ENCODE data around the gene GNG7.
A peak's percentile ranks its signal among the peaks of the same experiment; 100 is the strongest.
"Not testable (repeated sequence)": the region's sequence is repeated elsewhere in the genome, so short reads cannot be mapped to it uniquely, and the experiment has no call there.

GNG7 gene

DNA sequence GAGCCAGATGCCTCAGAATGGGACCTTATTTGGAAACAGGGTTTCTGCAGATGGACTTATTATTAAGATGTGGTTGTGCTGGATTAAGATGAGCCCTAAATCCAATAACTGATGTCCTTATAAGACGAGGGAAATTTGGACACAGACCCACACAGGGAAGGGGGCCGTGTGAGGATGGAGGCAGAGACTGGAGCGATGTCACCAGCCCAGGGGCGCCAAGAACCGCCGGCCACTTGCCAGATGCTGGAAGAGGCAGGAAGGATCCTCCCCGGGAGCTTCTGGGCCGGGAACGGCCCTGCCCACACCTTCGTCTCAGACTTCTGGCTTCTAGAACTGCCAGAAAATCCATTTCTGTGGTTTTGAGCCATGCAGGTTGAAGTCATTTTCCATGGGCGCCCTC, 26.6 kb downstream of the GNG7 start:
- no peak overlapping the region for H3K4me3 ChIP-seq (ENCODE audit: low read depth, low read length)
- TF ChIP-seq, protein P1, sequence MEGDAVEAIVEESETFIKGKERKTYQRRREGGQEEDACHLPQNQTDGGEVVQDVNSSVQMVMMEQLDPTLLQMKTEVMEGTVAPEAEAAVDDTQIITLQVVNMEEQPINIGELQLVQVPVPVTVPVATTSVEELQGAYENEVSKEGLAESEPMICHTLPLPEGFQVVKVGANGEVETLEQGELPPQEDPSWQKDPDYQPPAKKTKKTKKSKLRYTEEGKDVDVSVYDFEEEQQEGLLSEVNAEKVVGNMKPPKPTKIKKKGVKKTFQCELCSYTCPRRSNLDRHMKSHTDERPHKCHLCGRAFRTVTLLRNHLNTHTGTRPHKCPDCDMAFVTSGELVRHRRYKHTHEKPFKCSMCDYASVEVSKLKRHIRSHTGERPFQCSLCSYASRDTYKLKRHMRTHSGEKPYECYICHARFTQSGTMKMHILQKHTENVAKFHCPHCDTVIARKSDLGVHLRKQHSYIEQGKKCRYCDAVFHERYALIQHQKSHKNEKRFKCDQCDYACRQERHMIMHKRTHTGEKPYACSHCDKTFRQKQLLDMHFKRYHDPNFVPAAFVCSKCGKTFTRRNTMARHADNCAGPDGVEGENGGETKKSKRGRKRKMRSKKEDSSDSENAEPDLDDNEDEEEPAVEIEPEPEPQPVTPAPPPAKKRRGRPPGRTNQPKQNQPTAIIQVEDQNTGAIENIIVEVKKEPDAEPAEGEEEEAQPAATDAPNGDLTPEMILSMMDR (conservative IDR thresholded peaks at IDR 0.05; ENCODE audit: low read depth, low read length) = no peak
- no peak for DNase-seq (ENCODE audit: low read depth)

DNA sequence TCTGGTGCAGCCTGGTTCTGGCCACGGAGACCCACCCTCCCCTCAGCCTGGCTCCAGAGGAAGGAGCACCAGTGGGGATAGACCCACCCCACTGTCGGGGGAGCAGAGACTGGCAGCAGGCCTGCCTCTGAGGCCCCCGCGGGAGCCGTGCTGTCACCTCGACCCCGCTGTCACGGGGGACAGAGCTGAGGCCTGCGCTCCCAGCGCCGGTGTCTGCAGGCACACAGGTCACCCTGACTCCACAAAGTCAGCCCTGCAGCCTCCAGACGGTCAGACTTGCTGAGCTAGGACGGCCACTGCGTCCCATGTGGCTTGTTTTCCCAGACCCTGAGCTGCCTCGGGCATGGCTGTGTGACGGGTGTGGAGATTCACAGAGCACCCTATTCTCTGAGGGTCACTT, 32.3 kb downstream of the GNG7 start:
- H3K4me3 ChIP-seq (ENCODE audit: low read depth, low read length) = no peak overlapping the region
- DNase-seq (ENCODE audit: low read depth) = no peak
- TF ChIP-seq, protein P1 (conservative IDR thresholded peaks at IDR 0.05; ENCODE audit: low read depth, low read length) = no peak

DNA sequence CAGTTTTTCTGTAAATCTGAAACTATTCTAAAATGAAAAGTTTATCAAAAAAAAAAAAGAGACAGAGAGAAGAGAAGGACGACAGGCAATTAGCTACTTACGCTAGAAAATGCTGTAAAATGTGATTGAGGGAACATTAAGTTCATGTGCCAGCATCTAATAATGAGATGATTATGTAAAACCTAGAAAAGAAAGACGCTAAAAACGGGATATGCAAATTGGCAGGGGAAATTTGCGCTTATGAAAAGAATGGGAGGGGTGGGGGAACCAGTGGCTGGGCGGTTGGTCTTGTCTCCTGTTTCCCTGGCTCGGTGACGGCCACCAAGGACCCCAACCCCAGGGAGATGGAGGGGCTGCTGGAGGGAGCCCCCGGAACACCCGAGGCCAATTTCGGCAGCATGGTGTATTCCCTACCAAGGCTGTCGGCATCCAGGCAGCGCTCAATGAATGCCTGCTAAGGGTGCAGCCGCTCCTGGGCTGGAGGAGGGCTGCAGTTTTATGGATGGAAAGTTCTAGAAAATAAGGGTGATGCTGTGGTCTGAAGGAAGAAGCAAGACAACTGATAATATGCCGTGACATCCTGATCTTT, 34.2 kb downstream of the GNG7 start:
- TF ChIP-seq, protein P1 (conservative IDR thresholded peaks at IDR 0.05; ENCODE audit: low read depth, low read length) = no peak
- DNase-seq (ENCODE audit: low read depth) = no peak
- no peak overlapping the region for H3K4me3 ChIP-seq (ENCODE audit: low read depth, low read length)

DNA sequence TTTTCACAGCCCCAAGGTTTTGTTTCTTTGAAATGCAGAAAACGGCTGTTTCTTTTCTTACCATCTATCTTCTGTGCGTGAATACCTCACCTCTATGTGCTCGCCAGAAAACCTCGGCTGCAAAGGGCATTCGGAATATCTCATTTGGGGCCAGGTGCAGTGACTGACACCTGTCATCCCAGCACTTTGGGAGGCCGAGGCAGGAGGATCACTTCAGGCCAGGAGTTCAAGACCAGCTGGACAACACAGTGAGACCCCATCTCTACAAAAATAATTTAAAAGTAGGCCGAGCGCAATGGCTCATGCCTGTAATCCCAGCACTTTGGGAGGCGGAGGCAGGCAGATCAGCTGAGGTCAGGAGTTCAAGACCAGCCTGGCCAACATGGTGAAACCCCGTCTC, 35.1 kb downstream of the GNG7 start:
- DNase-seq (ENCODE audit: low read depth); H3K4me3 ChIP-seq (ENCODE audit: low read depth, low read length): not testable (repeated sequence)

DNA sequence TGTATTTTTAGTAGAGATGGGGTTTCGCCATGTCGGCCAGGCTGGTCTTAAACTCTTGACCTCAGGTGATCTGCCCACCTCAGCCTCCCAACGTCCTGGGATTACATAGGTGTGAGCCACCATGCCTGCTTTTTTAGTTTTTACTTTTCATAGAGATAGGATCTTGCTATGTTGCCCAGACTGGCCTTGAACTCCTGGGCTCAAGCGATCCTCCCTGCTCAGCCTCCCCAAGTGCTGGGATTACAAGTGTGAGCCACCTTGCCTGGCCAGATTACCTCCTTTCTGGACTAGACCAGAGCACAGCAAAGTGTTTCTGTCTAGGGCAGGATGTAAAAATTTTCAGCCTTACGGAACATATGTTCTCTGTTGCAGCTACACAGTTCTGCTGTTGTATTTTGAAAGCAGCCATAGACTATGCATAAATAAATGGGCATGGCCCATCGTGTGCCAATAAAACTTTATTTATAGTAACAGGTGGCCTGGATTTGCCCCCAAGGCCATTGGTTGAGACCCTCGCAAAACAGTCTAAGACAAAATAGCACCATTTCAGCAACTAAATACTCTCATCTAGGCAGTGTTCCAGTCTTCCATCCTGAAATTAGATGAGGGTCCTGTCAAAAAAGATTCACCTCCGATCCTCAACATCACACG, 36.0 kb downstream of the GNG7 start:
- no peak overlapping the region for H3K4me3 ChIP-seq (ENCODE audit: low read depth, low read length)
- TF ChIP-seq, protein P1 (conservative IDR thresholded peaks at IDR 0.05; ENCODE audit: low read depth, low read length) = no peak
- no peak for DNase-seq (ENCODE audit: low read depth)

DNA sequence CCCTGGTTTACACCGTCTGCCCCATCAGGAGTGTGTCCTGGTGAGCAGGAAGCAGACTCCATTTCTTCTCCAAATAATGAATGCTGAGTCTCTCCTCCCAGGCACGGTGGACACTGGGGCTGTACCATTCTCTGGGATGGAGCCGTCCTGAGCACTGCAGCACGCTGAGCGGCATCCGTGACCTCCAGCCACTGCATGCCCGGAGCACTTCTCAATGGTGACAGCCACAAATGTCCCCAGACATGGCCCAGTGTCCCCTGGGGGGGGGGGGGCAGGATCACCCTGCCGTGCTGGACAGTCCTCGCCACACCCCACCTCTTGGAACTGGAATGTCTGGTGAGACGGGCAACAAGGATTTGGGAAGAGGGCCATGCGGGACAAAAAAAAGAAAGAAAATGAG, 37.4 kb downstream of the GNG7 start:
- no peak for DNase-seq (ENCODE audit: low read depth)
- TF ChIP-seq, protein P1 (conservative IDR thresholded peaks at IDR 0.05; ENCODE audit: low read depth, low read length) = no peak

DNA sequence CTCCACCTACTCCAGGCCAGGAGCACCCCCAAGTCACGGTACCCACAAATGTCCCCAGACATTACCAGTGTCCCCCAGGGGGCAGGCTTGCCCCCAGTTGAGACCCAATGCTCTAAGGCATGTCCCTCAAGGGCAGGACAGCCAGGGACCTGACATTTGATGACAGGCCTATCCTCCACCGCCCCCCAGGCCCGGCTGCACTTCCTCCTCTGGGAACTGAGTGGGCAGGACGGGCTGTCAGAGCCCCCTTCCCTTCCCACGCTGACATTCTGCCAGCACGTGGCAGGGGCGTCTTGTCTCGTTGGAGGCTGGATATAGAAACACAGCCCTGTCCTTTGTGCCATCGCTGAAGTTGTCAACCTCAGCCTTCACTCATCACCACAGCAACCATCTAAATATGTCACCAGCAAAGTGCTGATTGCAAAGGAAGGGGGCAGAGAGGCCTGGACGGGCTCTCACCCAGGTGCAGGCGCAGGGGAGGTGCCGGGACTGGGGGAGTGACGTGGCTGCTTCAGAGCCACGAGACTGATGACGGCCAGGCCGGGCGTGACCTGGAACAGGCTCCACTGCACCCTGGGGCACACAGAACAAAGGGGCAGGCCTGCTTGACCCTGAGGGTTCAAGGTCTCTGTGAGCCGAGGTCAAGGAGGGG, 38.4 kb downstream of the GNG7 start:
- TF ChIP-seq, protein P1 (conservative IDR thresholded peaks at IDR 0.05; ENCODE audit: low read depth, low read length) = peak; percentile 21
- DNase-seq (ENCODE audit: low read depth) = no peak
- H3K4me3 ChIP-seq (ENCODE audit: low read depth, low read length) = no peak overlapping the region

More for the DNA sequence above, 37.4 kb downstream of the GNG7 start:
- H3K4me3 ChIP-seq (ENCODE audit: low read depth, low read length) = no peak overlapping the region
